GM12878 (cell line): Measurements from ENCODE around the gene SCARB1. TPM values are rescaled to one million over a fixed set of nuclear protein-coding genes. Genes with fewer than 3 reads are reported as not detected.

Experiments used
- ATAC-seq: fragments of 200-7000 bp; cut with Tn5 transposase; 3 replicates; pipeline ENCODE4 v1.9.1; 2020; ENCODE audit warnings: mild to moderate bottlenecking, moderate library complexity
- BruUV-seq: library from RNA; stranded (reverse); fragments of 400-500 nt; replicated peaks from 2 replicates; lab custom pipeline; 2021; lab: Mats Ljungman, UMichigan
- CTCF ChIA-PET: fragments of 300-600 bp; sonication (Branson Sonifier 250); formaldehyde crosslinking; extraction: SDS; loops from one replicate; lab custom pipeline; 2021; ENCODE audit warnings: inconsistent platforms; lab: Yijun Ruan, JAX
- POLR2A ChIA-PET: fragments of 350-600 bp; formaldehyde crosslinking; extraction: SDS; loops from one replicate; lab custom pipeline; 2021; ENCODE audit warnings: inconsistent platforms; lab: Charles Lee
- RAD21 ChIA-PET: fragments of 300-600 bp; sonication (Branson Sonifier 250); formaldehyde crosslinking; loops from one replicate; lab custom pipeline; 2023; ENCODE audit warnings: antibody characterized with exemption; ENCODE audit not compliant: unreplicated experiment; lab: Charles Lee
- SMC1A ChIA-PET: fragments of 300-600 bp; sonication (Branson Sonifier 250); formaldehyde crosslinking; loops from one replicate; lab custom pipeline; 2023; ENCODE audit not compliant: unreplicated experiment, uncharacterized antibody; lab: Charles Lee
- DNase-seq: peaks from one replicate; pipeline ENCODE4 v3.0.0-alpha.2; 2011; ENCODE audit warnings: low read depth, low spot score
- FAIRE-seq: peaks from 3 replicates; lab custom pipeline; 2011; peaks lifted over from hg19 to GRCh38; lab: Jason Lieb, UNC
- H2AFZ ChIP-seq: 2 replicates; pipeline ENCODE4 v1.6.0; 2011; ENCODE audit warnings: low read depth, low read length, control low read depth; ENCODE audit not compliant: control insufficient read depth
- H3K27ac ChIP-seq: 2 replicates; pipeline ENCODE4 v1.5.1; 2011; ENCODE audit warnings: control low read depth; ENCODE audit not compliant: control insufficient read depth, insufficient read depth
- H3K27me3 ChIP-seq, 2 experiments: replicated peaks in 1 of 2; 2 replicates each; pipeline versions ENCODE4 v1.6.0 to v1.6.1; 2011; ENCODE audit warnings: low read length in 1 of 2; ENCODE audit not compliant: control insufficient read depth in 2 of 2, insufficient read depth in 2 of 2
- H3K36me3 ChIP-seq, 2 experiments: 2 replicates each; pipeline ENCODE4 v1.5.1; 2011; ENCODE audit warnings: low read length in 1 of 2; ENCODE audit not compliant: control insufficient read depth in 2 of 2, insufficient read depth in 2 of 2
- H3K4me1 ChIP-seq: 2 replicates; pipeline ENCODE4 v1.6.1; 2011; ENCODE audit warnings: mild to moderate bottlenecking, low read length, moderate library complexity, mixed read lengths; ENCODE audit not compliant: control insufficient read depth, insufficient read depth
- H3K4me2 ChIP-seq: 2 replicates; pipeline ENCODE4 v1.6.0; 2011; ENCODE audit warnings: control low read depth; ENCODE audit not compliant: control insufficient read depth, insufficient read depth
- H3K4me3 ChIP-seq: fragments of 200-600 bp; sonication (generic); 2 replicates; pipeline ENCODE4 v1.5.1; 2016
- H3K79me2 ChIP-seq: 2 replicates; pipeline ENCODE4 v1.6.0; 2011; ENCODE audit warnings: low read length; ENCODE audit not compliant: control insufficient read depth, insufficient read depth
- H3K9ac ChIP-seq: 2 replicates; pipeline ENCODE4 v1.8.0; 2011; ENCODE audit warnings: low read length, control low read depth, mixed read lengths; ENCODE audit not compliant: control insufficient read depth, insufficient read depth
- H3K9me3 ChIP-seq: replicated peaks from 3 replicates; pipeline ENCODE4 v1.5.1; 2011; ENCODE audit warnings: mild to moderate bottlenecking, low read length; ENCODE audit not compliant: control insufficient read depth, insufficient read depth
- H4K20me1 ChIP-seq: 2 replicates; pipeline ENCODE4 v1.6.0; 2011; ENCODE audit not compliant: control insufficient read depth, insufficient read depth
- ATF7 ChIP-seq: fragments of 450-650 bp; IDR thresholded peaks from 2 replicates; pipeline ENCODE4 v1.6.1; 2016; ENCODE audit warnings: low read depth, mild to moderate bottlenecking
- CBX5 ChIP-seq: sonication (generic); IDR thresholded peaks from 2 replicates; pipeline ENCODE4 v1.6.1; 2016; ENCODE audit warnings: low read depth, moderate library complexity, mild to moderate bottlenecking, inconsistent platforms
- MEF2B ChIP-seq: fragments of 450-650 bp; IDR thresholded peaks from 2 replicates; pipeline ENCODE4 v1.6.1; 2018; ENCODE audit warnings: mild to moderate bottlenecking, moderate library complexity; ENCODE audit not compliant: partially characterized antibody, poor library complexity, severe bottlenecking
- NFYA ChIP-seq: IDR thresholded peaks from 2 replicates; pipeline ENCODE4 v1.6.1; 2011; ENCODE audit warnings: low read depth, mild to moderate bottlenecking, low read length, improper control_type of control experiment, borderline replicate concordance
- POLR2A ChIP-seq: IDR thresholded peaks from 2 replicates; pipeline ENCODE4 v1.6.1; 2011; ENCODE audit warnings: low read depth, mild to moderate bottlenecking, low read length
- RELA ChIP-seq: fragments of 450-650 bp; IDR thresholded peaks from 2 replicates; pipeline ENCODE4 v1.8.0; 2014; ENCODE audit warnings: borderline replicate concordance; ENCODE audit not compliant: partially characterized antibody
- SIX5 ChIP-seq: IDR thresholded peaks from 2 replicates; pipeline ENCODE4 v1.6.1; 2011; ENCODE audit warnings: mild to moderate bottlenecking, low read depth, low read length, moderate library complexity; ENCODE audit not compliant: severe bottlenecking
- TARDBP ChIP-seq: IDR thresholded peaks from 2 replicates; pipeline ENCODE4 v1.6.1; 2016; ENCODE audit warnings: borderline replicate concordance
- TBL1XR1 ChIP-seq: IDR thresholded peaks from 2 replicates; pipeline ENCODE4 v1.6.1; 2012; ENCODE audit warnings: low read depth, low read length, improper control_type of control experiment
- TCF7 ChIP-seq: IDR thresholded peaks from 2 replicates; pipeline ENCODE4 v1.6.1; 2014; ENCODE audit warnings: antibody characterized with exemption, borderline replicate concordance
- WGBS: methylation state at CpG from one replicate; pipeline ENCODE4 v1.1.6; 2016; ENCODE audit warnings: low lambda C conversion rate; ENCODE audit not compliant: insufficient replicate concordance, insufficient coverage; ENCODE audit errors: missing lambda C conversion rate; 5-methylcytosine and 5-hydroxymethylcytosine counted together
- in situ Hi-C: fragments of 300-500 bp; cut with MboI; formaldehyde crosslinking; loops from 9 replicates; pipeline ENCODE4 v1.14.3; 2018; ENCODE audit warnings: mixed read lengths
- intact Hi-C: fragments of 100-400 bp; cut with micrococcal nuclease; formaldehyde crosslinking; loops from one replicate; pipeline ENCODE4 v1.14.2; 2022; ENCODE audit not compliant: unreplicated experiment
- polyA plus RNA-seq, 11 experiments: library from polyadenylated mRNA; depleted of rRNA in 4 of 11; unstranded in 6 of 11; stranded (reverse) in 5 of 11; fragments of >200 nt; fragmentation: Nextera tagmentation in 4 of 11; fragmentation: Illumina TruSeq in 1 of 11; extraction: Ambion mirVana in 4 of 11; extraction: Trizol in 1 of 11; gene quantifications; 1 replicate in 1 of 11; 2 replicates in 10 of 11; pipeline versions ENCODE4 v1.2.1 to v1.2.3, GENCODE V29; 2011 to 2016; ENCODE audit warnings: inconsistent platforms in 2 of 11, missing spikeins in 2 of 11, low read depth in 1 of 11
- total RNA-seq, 4 experiments: library from RNA; depleted of rRNA in 3 of 4; stranded (reverse); fragments of >200 nt in 3 of 4; fragmentation: Illumina TruSeq in 1 of 4; extraction: Trizol in 1 of 4; gene quantifications; 2 replicates each; pipeline versions ENCODE4 v1.2.1 to v1.2.3, GENCODE V29; 2013 to 2021
- TF ChIP-seq, protein P1 (sequence below): fragments of 450-650 bp; IDR thresholded peaks from 2 replicates; pipeline ENCODE4 v1.6.1; 2017; ENCODE audit warnings: mild to moderate bottlenecking, moderate library complexity
- TF ChIP-seq, protein P2 (sequence below): IDR thresholded peaks from 2 replicates; pipeline ENCODE4 v1.6.1; 2011; ENCODE audit warnings: low read depth, mild to moderate bottlenecking, low read length, moderate library complexity, borderline replicate concordance; ENCODE audit errors: extremely low read depth

The SCARB1 gene
- total and polyA plus RNA-seq, 10 of the 15 experiments (the other 5 are each of a cell fraction or from before 2014, with no cell fraction given): 0.34 to 104 (median 63.1) TPM

DNA sequence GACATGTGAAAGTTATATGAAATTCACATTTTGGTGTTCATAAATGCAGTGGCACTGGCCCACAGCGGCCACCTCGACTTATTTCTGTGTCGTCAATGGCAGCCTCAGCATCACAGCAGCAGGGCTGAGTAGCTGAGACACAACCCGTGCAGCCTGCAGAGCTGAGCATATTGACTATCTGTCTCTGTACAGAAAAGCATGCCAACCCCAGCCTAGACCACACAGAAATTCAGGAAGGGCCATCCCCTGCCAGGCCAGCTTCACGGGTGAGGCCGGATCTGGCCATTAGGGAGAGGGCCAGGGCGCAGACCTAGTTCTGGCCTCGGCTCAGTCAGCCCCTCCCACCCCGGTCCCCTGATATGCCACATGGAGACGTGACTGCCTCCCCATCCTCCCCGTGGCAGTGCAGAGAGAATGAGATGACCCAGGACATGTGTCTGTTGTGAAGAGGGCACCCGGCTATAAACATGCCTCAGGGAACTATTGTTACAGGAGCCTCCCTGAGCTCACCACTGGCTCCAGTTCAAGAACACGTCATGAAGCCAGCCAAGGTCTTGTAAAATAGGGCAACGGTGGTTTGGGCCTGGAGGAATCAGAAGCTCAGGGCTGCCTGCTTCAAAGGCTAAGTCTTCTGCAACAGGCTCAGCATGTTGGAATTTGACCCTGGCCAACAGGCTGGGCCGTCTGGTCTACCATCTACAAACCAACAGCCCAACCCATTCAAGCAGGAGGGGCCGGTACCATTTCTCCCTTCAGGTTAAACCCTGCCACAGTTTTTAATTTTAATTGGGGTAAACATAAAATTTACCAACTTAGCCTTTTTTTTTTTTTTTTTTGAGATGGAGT lies 25.5 kb downstream of the SCARB1 start:
- no TSS peak for BruUV-seq
- Histone ChIP-seq H3K4me2 (no peak overlapping the region), H3K4me1 (no peaks in the 10 kb centered on the region), H3K9ac (no peak overlapping the region), H3K4me3 (no peak overlapping the region), H3K9me3 (no peaks in the 10 kb centered on the region), H3K27ac (no peak overlapping the region), H2AFZ (no peak overlapping the region), H4K20me1 (no peaks in the 10 kb centered on the region), H3K79me2 (peaks cover 21% of the 10 kb centered on the region), H3K27me3 (no peaks in the 10 kb centered on the region), H3K36me3 (peaks cover 4 to 13% of the 10 kb centered on the region in 2 experiments; a peak in 3 of 4 replicates)
- 88% methylated on average over 16 of the region's 16 CpGs for WGBS
- POLR2A ChIA-PET: interaction anchor here (0.7 kb wide), 1 partner anchor 28 kb away, joined by 5 read pairs; no protein-coding TSS in a partner anchor
- ATAC-seq (peak; percentile 14), DNase-seq (no peak), FAIRE-seq (no peak)
- TF ChIP-seq TBL1XR1 (no peak), NFYA (no peak), MEF2B (no peak), SIX5 (no peak), TARDBP (no peak), POLR2A (no peak), TCF7 (no peak), ATF7 (no peak), CBX5 (no peak), RELA (no peak)
- TF ChIP-seq, protein P1, sequence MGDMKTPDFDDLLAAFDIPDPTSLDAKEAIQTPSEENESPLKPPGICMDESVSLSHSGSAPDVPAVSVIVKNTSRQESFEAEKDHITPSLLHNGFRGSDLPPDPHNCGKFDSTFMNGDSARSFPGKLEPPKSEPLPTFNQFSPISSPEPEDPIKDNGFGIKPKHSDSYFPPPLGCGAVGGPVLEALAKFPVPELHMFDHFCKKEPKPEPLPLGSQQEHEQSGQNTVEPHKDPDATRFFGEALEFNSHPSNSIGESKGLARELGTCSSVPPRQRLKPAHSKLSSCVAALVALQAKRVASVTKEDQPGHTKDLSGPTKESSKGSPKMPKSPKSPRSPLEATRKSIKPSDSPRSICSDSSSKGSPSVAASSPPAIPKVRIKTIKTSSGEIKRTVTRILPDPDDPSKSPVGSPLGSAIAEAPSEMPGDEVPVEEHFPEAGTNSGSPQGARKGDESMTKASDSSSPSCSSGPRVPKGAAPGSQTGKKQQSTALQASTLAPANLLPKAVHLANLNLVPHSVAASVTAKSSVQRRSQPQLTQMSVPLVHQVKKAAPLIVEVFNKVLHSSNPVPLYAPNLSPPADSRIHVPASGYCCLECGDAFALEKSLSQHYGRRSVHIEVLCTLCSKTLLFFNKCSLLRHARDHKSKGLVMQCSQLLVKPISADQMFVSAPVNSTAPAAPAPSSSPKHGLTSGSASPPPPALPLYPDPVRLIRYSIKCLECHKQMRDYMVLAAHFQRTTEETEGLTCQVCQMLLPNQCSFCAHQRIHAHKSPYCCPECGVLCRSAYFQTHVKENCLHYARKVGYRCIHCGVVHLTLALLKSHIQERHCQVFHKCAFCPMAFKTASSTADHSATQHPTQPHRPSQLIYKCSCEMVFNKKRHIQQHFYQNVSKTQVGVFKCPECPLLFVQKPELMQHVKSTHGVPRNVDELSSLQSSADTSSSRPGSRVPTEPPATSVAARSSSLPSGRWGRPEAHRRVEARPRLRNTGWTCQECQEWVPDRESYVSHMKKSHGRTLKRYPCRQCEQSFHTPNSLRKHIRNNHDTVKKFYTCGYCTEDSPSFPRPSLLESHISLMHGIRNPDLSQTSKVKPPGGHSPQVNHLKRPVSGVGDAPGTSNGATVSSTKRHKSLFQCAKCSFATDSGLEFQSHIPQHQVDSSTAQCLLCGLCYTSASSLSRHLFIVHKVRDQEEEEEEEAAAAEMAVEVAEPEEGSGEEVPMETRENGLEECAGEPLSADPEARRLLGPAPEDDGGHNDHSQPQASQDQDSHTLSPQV: no peak
- TF ChIP-seq, protein P2, sequence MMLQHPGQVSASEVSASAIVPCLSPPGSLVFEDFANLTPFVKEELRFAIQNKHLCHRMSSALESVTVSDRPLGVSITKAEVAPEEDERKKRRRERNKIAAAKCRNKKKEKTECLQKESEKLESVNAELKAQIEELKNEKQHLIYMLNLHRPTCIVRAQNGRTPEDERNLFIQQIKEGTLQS: no peak
- SMC1A ChIA-PET: interaction anchor here (0.7 to 1.0 kb wide), 2 partner anchors 26 to 34 kb away, joined by 3 to 4 read pairs; no protein-coding TSS in a partner anchor
- CTCF ChIA-PET: interaction anchor here (1.1 kb wide), 1 partner anchor 68 kb away, joined by 4 read pairs; no protein-coding TSS in a partner anchor
- RAD21 ChIA-PET: interaction anchor here (1.5 kb wide), 1 partner anchor 69 kb away, joined by 3 read pairs; no protein-coding TSS in a partner anchor
- in situ Hi-C loops (no loop called here), intact Hi-C loops (no loop called here)
